Astrocyte (in vitro differentiated cells and primary cell): ENCODE data around the gene GNS. TPM values are rescaled to one million over a fixed set of nuclear protein-coding genes. Genes with fewer than 3 reads are reported as not detected.

Experiments used
- DNase-seq: peaks from one replicate; pipeline ENCODE4 v3.0.0-alpha.2; 2010; ENCODE audit warnings: low read depth
- FAIRE-seq: peaks from 2 replicates; lab custom pipeline; 2011; peaks lifted over from hg19 to GRCh38; lab: Jason Lieb, UNC
- H2AFZ ChIP-seq: 2 replicates; pipeline ENCODE4 v1.6.0; 2012; ENCODE audit warnings: low read depth, low read length, inconsistent platforms
- H3K27ac ChIP-seq: 2 replicates; pipeline ENCODE4 v1.5.1; 2011; ENCODE audit warnings: low read depth, low read length, inconsistent platforms
- H3K27me3 ChIP-seq: 2 replicates; pipeline ENCODE4 v1.6.0; 2011; ENCODE audit warnings: low read length, inconsistent platforms; ENCODE audit not compliant: insufficient read depth
- H3K36me3 ChIP-seq: 2 replicates; pipeline ENCODE4 v1.5.1; 2011; ENCODE audit warnings: low read length, inconsistent platforms; ENCODE audit not compliant: insufficient read depth
- H3K4me1 ChIP-seq: 2 replicates; pipeline ENCODE4 v1.5.1; 2011; ENCODE audit warnings: low read length, inconsistent platforms; ENCODE audit not compliant: insufficient read depth
- H3K4me2 ChIP-seq: 2 replicates; pipeline ENCODE4 v1.6.0; 2012; ENCODE audit warnings: low read length, inconsistent platforms
- H3K4me3 ChIP-seq: 2 replicates; pipeline ENCODE4 v1.5.1; 2011; ENCODE audit warnings: low read depth, mild to moderate bottlenecking, low read length, inconsistent platforms; ENCODE audit not compliant: insufficient read depth
- H3K79me2 ChIP-seq: 2 replicates; pipeline ENCODE4 v1.6.0; 2012; ENCODE audit warnings: mild to moderate bottlenecking, low read length, inconsistent platforms; ENCODE audit not compliant: insufficient read depth
- H3K9ac ChIP-seq: 2 replicates; pipeline ENCODE4 v1.6.0; 2012; ENCODE audit warnings: mild to moderate bottlenecking, low read length, inconsistent platforms
- H3K9me3 ChIP-seq: 2 replicates; pipeline ENCODE4 v1.5.1; 2012; ENCODE audit warnings: low read depth, mild to moderate bottlenecking, low read length, inconsistent platforms; ENCODE audit not compliant: insufficient read depth
- H4K20me1 ChIP-seq: 2 replicates; pipeline ENCODE4 v1.6.0; 2012; ENCODE audit warnings: low read length, inconsistent platforms; ENCODE audit not compliant: insufficient read depth
- H3K27ac Mint-ChIP-seq: one replicate; pipeline ENCODE4 v1.8.0; 2021; ENCODE audit warnings: mild to moderate bottlenecking, mixed read lengths; ENCODE audit not compliant: unreplicated experiment
- H3K27me3 Mint-ChIP-seq: one replicate; pipeline ENCODE4 v1.8.0; 2021; ENCODE audit warnings: low read depth, mixed read lengths; ENCODE audit not compliant: unreplicated experiment
- H3K36me3 Mint-ChIP-seq: one replicate; pipeline ENCODE4 v1.8.0; 2021; ENCODE audit warnings: low read depth, mixed read lengths; ENCODE audit not compliant: unreplicated experiment
- H3K4me1 Mint-ChIP-seq: one replicate; pipeline ENCODE4 v1.8.0; 2021; ENCODE audit warnings: low read depth, mixed read lengths; ENCODE audit not compliant: unreplicated experiment
- H3K4me3 Mint-ChIP-seq: one replicate; pipeline ENCODE4 v1.8.0; 2021; ENCODE audit warnings: mild to moderate bottlenecking, moderate library complexity, mixed read lengths; ENCODE audit not compliant: unreplicated experiment
- H3K9me3 Mint-ChIP-seq: one replicate; pipeline ENCODE4 v1.8.0; 2021; ENCODE audit warnings: mild to moderate bottlenecking, mixed read lengths; ENCODE audit not compliant: unreplicated experiment
- CTCF ChIP-seq: IDR thresholded peaks from 2 replicates; pipeline ENCODE4 v1.5.1; 2011; ENCODE audit warnings: low read depth, mild to moderate bottlenecking, inconsistent platforms, low read length, moderate library complexity; ENCODE audit not compliant: insufficient read depth
- EZH2 ChIP-seq: IDR thresholded peaks from 2 replicates; pipeline ENCODE4 v1.6.1; 2012; ENCODE audit warnings: mild to moderate bottlenecking, low read length, inconsistent platforms; ENCODE audit not compliant: insufficient read depth
- total RNA-seq: library from RNA; stranded (reverse); gene quantifications from 2 replicates; pipeline ENCODE4 v1.2.1, GENCODE V29; 2021

Gene GNS
- total RNA-seq, 1 donor from 2014 or later = 109 TPM

- Mint-ChIP-seq H3K27me3 (peaks cover 9% of the 10 kb centered on the region), H3K36me3 (no peaks in the 10 kb centered on the region), H3K9me3 (no peaks in the 10 kb centered on the region), H3K4me3 (no peak overlapping the region), H3K4me1 (peaks cover 5% of the 10 kb centered on the region), H3K27ac (no peak overlapping the region)
- Histone ChIP-seq H4K20me1 (no peaks in the 10 kb centered on the region), H3K79me2 (no peaks in the 10 kb centered on the region), H3K4me1 (no peaks in the 10 kb centered on the region), H3K9ac (no peak overlapping the region), H3K36me3 (no peaks in the 10 kb centered on the region), H2AFZ (no peak overlapping the region), H3K9me3 (no peaks in the 10 kb centered on the region), H3K27ac (no peak overlapping the region), H3K4me3 (no peak overlapping the region), H3K27me3 (peaks cover 26% of the 10 kb centered on the region), H3K4me2 (no peak overlapping the region)
- TF ChIP-seq EZH2 = no peak
- no peak for TF ChIP-seq CTCF
- DNase-seq (no peak), FAIRE-seq (no peak)
Measured at GRCh38 chr12:64798165-64798564, 39.0 kb upstream of the GNS start.

- H3K9me3 Mint-ChIP-seq = no peaks in the 10 kb centered on the region
- Histone ChIP-seq H3K27ac (no peak overlapping the region), H3K4me3 (no peak overlapping the region), H4K20me1 (no peaks in the 10 kb centered on the region), H3K27me3 (peaks cover 26% of the 10 kb centered on the region), H3K4me2 (no peak overlapping the region), H3K9me3 (no peaks in the 10 kb centered on the region), H3K79me2 (no peaks in the 10 kb centered on the region), H3K36me3 (no peaks in the 10 kb centered on the region), H3K9ac (no peak overlapping the region), H2AFZ (no peak overlapping the region), H3K4me1 (no peaks in the 10 kb centered on the region)
- FAIRE-seq (no peak), DNase-seq (no peak)
- peaks cover 9% of the 10 kb centered on the region for H3K27me3 Mint-ChIP-seq
- H3K27ac Mint-ChIP-seq = no peak overlapping the region
- H3K36me3 Mint-ChIP-seq = no peaks in the 10 kb centered on the region
- TF ChIP-seq CTCF = no peak
- peaks cover 5% of the 10 kb centered on the region for H3K4me1 Mint-ChIP-seq
- no peak overlapping the region for H3K4me3 Mint-ChIP-seq
Measured at GRCh38 chr12:64797156-64797555, 38.0 kb upstream of the GNS start.

GRCh38 chr12:64796205-64796845 is 37.1 kb upstream of the GNS start:
- peaks cover 9% of the 10 kb centered on the region for H3K27me3 Mint-ChIP-seq
- Histone ChIP-seq H3K4me1 (no peaks in the 10 kb centered on the region), H3K27ac (no peak overlapping the region), H3K36me3 (no peaks in the 10 kb centered on the region), H3K9me3 (no peaks in the 10 kb centered on the region), H4K20me1 (no peaks in the 10 kb centered on the region), H3K9ac (no peak overlapping the region), H3K4me2 (no peak overlapping the region), H3K27me3 (peaks cover 26% of the 10 kb centered on the region), H2AFZ (no peak overlapping the region), H3K79me2 (no peaks in the 10 kb centered on the region), H3K4me3 (no peak overlapping the region)
- H3K4me1 Mint-ChIP-seq = peaks cover 5% of the 10 kb centered on the region
- H3K27ac Mint-ChIP-seq = no peak overlapping the region
- no peaks in the 10 kb centered on the region for H3K36me3 Mint-ChIP-seq
- TF ChIP-seq EZH2 (no peak), CTCF (peak; percentile 87)
- H3K9me3 Mint-ChIP-seq = no peaks in the 10 kb centered on the region
- no peak for FAIRE-seq
- DNase-seq = peak; percentile 82
- no peak overlapping the region for H3K4me3 Mint-ChIP-seq
